ENCODE data around the gene VPS18.
"Not testable (repeated sequence)": the region's sequence is repeated elsewhere in the genome, so short reads cannot be mapped to it uniquely, and the experiment has no call there.

The VPS18 gene, protein sequence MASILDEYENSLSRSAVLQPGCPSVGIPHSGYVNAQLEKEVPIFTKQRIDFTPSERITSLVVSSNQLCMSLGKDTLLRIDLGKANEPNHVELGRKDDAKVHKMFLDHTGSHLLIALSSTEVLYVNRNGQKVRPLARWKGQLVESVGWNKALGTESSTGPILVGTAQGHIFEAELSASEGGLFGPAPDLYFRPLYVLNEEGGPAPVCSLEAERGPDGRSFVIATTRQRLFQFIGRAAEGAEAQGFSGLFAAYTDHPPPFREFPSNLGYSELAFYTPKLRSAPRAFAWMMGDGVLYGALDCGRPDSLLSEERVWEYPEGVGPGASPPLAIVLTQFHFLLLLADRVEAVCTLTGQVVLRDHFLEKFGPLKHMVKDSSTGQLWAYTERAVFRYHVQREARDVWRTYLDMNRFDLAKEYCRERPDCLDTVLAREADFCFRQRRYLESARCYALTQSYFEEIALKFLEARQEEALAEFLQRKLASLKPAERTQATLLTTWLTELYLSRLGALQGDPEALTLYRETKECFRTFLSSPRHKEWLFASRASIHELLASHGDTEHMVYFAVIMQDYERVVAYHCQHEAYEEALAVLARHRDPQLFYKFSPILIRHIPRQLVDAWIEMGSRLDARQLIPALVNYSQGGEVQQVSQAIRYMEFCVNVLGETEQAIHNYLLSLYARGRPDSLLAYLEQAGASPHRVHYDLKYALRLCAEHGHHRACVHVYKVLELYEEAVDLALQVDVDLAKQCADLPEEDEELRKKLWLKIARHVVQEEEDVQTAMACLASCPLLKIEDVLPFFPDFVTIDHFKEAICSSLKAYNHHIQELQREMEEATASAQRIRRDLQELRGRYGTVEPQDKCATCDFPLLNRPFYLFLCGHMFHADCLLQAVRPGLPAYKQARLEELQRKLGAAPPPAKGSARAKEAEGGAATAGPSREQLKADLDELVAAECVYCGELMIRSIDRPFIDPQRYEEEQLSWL

DNA sequence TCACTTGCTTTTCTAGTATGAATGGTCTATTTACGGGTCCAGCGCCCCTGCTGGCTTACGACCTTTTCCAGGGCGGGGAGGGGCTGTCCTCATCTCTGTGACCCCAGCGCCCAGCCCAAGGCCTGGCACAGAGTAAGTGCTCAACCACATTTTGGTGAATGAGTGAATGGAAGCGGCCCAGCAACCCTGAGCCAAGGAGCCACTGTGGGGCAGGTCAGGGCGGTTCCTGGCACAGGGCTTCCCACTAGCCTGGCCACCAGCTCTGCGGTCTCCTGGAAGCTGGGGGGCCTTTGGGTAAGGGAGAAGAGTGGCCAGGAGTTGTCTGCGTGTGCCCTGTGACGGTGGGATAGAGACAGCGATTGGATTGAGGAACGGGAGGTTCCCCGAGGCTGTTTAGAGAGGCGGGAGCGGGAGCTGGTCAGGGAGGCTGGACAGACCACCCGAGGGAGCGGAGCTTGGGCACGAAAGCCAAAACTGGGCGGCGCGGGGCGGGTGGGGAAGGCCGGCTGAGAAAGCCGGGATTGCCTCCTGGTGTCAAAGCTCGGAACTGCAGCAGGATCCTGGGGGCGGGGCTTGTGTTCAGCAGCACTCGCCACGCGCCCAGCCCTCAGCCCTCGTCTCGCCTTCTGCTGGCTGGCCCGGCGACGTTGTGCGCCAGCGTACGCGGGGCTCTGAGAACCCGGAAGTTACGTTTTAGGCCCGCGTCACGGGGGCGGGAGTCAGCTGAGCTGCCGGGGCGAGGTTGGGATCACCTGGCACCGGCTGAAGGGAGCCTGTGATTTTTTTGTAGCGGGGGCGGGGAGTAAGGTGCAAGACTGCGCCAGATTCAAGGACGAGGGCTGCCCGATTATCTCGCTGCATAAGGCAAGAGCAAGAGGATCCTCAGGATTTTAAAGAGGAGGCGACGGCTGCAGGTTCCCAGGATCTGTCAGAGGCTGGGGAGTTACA lies at the start of gene VPS18:
VPS18 (plus strand) TSS at position 718 of the 948 bp plus-strand sequence. CDS start 319 bp downstream, outside the sequence.
- peak; percentile 85 for DNase-seq

DNA sequence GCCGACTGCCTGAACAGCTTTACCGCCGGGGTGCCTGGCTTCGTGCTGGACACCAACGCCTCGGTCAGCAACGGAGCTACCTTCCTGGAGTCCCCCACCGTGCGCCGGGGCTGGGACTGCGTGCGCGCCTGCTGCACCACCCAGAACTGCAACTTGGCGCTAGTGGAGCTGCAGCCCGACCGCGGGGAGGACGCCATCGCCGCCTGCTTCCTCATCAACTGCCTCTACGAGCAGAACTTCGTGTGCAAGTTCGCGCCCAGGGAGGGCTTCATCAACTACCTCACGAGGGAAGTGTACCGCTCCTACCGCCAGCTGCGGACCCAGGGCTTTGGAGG lies 49.6 kb upstream of the VPS18 start:
- DNase-seq: peak; percentile 26

DNA sequence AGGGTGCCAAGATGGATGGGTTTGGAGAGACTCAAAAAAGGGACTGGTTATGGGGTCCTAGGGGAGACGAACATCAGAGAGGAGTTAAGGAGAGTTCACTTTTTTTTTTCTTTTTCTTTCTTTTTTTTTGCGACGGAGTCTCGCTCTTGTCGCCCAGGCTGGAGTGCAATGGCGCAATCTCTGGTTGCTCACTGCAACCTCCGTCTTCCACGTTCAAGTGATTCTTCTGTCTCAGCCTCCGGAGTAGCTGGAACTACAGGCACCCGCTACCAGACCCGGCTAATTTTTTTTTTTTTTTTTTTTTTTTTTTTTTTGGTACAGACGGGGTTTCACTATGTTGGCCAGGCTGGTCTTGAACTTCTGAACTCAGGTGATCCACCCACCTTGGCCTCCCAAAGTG lies 49.2 kb upstream of the VPS18 start:
- DNase-seq: no peak

GRCh38 chr15:40845511-40846284 lies 48.6 kb upstream of the VPS18 start:
- no peak for DNase-seq

DNA sequence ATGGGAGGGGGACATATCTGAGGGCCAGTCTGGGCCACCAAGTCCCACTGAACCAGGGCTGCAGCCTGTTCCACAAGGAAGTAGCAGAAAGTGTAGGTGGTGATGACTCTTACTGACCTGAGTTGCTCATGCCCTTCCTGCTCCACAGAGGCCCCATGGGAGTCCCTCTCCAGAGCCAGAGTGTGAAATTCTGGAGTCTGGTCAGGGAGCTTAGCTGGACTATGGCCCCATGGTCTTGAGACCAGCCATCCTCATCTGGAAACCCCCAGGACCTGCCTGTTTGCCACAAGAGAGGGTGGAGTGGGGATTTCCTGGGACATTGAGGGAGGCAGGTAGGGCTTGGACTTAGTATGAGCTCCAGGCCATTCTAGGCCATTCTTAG lies 47.4 kb upstream of the VPS18 start:
- DNase-seq: no peak

- DNase-seq: peak; percentile 30
Measured at GRCh38 chr15:40847223-40847961, 46.9 kb upstream of the VPS18 start.

DNA sequence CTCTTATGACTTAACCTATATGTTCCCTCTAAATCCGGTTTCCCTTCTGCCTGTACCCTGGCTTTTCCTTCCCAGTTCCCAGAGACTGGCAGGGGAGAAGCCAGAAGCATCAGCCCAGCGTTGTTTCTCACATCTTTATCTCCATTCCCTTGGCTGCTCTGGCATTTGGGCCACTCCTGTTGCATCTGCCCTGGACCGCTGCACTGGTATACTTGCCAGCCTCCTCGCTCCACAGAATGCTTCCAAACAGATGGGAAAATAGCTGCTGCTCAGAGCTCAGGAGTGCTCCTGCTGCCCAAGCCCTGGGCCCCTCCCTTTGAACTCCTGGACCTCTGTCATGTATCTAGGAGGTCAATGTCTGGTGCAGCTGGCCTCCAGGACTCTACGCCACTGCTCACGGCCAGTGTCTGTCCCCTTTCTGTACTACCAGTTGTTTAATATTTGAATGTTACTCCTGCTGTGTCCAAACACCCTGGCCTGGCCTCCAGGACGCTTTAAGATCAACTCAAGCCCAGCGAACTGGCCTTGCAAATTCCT lies 43.6 kb upstream of the VPS18 start:
- DNase-seq: no peak

DNA sequence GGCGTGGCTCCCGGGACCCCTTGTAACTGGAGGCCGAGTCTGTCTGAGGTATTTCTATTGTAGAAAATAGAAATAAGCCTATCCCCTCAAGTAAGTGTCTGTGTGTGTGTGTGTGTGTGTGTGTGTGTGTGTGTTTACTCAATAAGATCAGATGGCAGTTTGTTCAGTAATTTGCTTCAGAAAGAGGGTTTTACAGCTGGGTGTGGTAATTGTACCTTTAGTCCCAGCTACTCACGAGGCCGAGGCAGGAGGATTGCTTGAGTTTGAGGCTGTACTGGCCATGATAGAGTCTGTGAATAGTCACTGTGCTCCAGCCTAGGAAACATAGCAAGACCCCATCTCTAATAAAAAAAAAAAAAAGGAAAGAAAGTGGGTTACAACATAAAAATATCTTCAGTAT lies 41.7 kb upstream of the VPS18 start:
- DNase-seq: no peak

DNA sequence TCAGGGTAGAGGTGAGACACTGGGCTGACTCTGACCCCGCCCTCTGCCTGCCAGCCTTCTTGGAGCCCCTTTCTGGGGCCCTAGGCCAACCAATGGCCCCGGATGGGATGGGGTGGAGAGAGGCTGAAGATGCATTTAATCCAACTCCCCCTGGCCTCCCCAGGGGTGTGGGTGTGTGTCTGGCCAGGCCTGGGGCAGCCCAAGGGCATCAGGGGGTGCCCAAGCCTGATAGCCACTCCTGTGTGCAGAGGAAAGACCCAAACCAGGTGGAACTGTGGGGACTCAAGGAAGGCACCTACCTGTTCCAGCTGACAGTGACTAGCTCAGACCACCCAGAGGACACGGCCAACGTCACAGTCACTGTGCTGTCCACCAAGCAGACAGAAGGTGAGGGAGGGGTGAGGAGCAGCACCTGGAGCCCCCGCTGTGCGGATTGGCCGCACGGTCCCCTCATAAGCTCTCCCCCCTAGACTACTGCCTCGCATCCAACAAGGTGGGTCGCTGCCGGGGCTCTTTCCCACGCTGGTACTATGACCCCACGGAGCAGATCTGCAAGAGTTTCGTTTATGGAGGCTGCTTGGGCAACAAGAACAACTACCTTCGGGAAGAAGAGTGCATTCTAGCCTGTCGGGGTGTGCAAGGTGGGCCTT lies 40.9 kb upstream of the VPS18 start:
- no peak for DNase-seq

DNA sequence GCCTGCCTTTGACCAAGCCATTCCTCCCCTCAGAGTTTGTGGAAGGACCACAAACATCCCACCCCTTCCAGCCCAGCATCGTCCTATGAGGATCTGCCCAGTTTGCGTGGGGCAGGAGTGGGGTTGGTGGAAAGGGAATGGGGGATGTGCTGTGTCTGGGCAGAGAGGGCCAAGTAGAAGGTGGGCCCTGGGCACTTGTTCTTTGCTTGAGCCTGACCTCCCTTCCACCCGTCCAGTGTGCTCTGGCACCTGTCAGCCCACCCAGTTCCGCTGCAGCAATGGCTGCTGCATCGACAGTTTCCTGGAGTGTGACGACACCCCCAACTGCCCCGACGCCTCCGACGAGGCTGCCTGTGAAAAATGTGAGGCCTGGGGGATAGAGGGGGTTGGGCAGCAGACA lies 40.1 kb upstream of the VPS18 start:
- DNase-seq: no peak

DNA sequence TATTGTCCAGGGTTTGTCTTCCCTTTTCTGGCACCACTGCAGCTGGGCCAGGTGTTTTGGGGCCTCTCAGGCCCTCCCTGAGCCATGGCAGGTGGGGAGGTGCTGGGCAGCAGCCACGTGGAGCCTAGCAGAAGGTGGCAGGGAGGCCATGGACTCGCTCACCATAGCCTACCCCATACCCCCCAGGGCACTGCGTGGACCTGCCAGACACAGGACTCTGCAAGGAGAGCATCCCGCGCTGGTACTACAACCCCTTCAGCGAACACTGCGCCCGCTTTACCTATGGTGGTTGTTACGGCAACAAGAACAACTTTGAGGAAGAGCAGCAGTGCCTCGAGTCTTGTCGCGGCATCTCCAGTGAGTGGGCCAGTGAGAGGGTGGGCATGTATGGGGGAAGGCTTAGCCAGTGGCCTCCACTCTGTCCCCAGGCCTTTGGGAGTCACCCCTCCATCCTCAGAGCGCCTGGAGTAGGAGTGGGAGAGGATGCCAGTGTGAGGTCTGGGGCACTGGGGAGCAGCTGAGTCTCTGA lies 38.5 kb upstream of the VPS18 start:
- DNase-seq: no peak

- no peak for DNase-seq
Measured at GRCh38 chr15:40856746-40857145, 37.5 kb upstream of the VPS18 start.

GRCh38 chr15:40857601-40858341 lies 36.5 kb upstream of the VPS18 start:
- DNase-seq: peak; percentile 75

DNA sequence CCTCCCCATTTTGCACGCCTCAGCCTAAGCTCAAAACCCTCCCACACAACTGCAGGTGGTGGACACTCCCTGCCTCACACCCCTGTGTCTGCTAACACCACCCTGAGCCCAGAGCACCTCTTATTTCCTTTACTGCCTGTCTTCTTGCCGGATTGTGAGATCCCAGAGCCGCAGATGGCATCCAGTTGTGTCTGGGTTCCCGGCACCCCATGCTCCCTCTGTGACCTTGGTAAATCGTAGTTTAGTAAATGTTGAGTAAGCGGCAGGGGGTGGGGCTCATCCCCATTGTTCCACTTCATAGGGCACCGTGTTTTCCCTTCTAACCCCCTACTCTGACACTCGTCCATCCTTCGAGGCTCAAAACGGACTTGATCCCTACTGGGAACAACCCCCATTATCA lies 35.5 kb upstream of the VPS18 start:
- DNase-seq: no peak

DNA sequence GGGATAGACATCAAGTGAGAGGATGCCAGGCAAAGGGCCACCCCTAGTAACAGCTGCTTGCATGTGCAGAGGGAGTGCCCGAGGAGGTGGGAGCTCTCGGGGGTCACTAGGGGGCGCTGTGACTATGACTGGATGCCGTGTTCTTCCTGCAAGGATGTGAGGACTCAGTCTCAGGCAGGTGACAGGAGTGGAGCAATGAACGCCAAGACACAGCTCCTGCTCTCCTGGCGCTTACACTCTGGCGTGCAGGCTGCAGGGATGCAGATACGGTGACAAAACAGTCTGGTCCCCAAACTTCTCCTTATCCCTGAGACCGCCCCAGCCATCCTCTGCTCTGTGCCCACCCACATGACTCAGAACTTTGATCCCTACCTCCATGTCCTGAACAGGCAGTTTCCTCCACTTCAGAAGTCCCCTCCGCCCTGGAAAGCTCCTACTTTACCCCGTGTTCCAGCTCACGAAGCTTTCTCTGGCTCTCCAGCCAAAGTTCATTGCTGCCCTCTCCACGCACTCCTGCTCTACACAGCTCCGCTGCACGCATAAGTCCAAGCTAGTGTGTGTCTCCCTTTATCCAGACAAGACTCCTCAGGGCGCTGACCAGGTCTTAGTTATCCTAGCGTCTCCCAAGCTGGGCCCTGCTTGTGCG lies 34.9 kb upstream of the VPS18 start:
- peak; percentile 18 for DNase-seq

DNA sequence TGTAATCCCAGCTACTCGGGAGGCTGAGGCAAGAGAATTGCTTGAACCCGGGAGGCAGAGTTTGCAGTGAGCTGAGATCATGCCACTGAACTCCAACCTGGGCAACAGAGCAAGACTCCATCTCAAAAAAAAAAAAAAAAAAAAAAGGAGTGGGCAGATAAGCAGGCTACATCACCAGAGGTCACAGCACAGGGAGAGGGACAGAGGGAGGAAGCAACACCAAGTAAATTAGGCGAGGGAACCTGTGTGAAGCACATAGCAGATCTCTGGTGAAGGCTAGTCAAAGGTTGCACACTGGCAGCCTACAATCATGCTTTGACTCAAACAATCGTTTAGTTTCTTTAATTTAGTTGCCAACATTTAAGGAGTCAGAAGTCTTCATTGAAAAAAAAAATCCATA lies 33.1 kb upstream of the VPS18 start:
- not testable (repeated sequence) for DNase-seq

DNA sequence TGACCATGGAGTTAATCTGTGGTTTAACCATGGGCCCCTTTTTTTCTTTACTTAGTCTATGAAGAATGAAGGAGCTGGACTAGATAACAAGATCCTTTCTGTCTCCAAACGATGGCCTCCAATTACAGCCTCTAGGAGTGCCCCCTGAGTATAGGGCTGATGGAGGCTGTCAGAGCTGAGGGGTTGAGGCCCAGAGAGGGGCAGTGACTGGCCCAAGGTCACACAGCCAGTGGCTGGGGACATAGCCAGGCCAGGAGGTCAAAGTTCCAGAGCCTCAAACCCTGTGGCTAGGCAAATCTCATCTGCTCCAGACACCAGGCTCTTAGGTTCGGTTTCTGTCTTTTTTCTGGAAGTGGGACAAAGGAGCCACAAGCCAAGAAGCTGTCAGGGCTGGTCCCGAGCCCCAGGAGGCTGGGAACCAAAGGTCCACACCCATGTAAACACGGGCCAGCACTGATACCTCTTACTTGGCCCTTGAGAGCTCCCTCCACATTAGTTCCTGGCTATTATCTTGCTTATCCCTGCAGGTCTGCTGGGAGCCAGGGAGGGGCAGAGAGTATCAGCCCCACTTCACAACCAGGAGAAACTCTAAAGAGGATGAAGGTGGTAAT lies 30.5 kb upstream of the VPS18 start:
- no peak for DNase-seq

- DNase-seq: no peak
Measured at GRCh38 chr15:40867199-40867598, 27.1 kb upstream of the VPS18 start.
